HL-60 (cell line): ENCODE results near the gene USP17L11.
"Not testable (repeated sequence)": the region's sequence is repeated elsewhere in the genome, so short reads cannot be mapped to it uniquely, and the experiment has no call there.

Experiments used
- CTCF ChIP-seq: IDR thresholded peaks from one replicate; pipeline ENCODE4 v1.5.1; 2011; ENCODE audit warnings: low read length, control low read depth, inconsistent platforms; ENCODE audit not compliant: insufficient read depth
- POLR2AphosphoS5 ChIP-seq: IDR thresholded peaks from 2 replicates; pipeline ENCODE4 v1.6.1; 2012; ENCODE audit warnings: low read depth
- REST ChIP-seq: IDR thresholded peaks from 2 replicates; pipeline ENCODE4 v1.6.1; 2012; ENCODE audit warnings: low read depth; ENCODE audit not compliant: insufficient replicate concordance
- SPI1 ChIP-seq: IDR thresholded peaks from 2 replicates; pipeline ENCODE4 v1.6.1; 2012; ENCODE audit warnings: low read depth, mild to moderate bottlenecking, borderline replicate concordance

GRCh38 chr4:9253078-9253477 is 37.9 kb downstream of the USP17L11 start, which contains the start of gene USP17L19:
- not testable (repeated sequence) for TF ChIP-seq CTCF, REST, POLR2AphosphoS5, SPI1
